ENCODE measurements around the gene PVALB. TPM values are rescaled to one million over a fixed set of nuclear protein-coding genes. Genes with fewer than 3 reads are reported as not detected.

The PVALB gene
- total and polyA plus RNA-seq, 2 donors (not counting 1 experiment from before 2014, with no cell fraction given): not detected

DNA sequence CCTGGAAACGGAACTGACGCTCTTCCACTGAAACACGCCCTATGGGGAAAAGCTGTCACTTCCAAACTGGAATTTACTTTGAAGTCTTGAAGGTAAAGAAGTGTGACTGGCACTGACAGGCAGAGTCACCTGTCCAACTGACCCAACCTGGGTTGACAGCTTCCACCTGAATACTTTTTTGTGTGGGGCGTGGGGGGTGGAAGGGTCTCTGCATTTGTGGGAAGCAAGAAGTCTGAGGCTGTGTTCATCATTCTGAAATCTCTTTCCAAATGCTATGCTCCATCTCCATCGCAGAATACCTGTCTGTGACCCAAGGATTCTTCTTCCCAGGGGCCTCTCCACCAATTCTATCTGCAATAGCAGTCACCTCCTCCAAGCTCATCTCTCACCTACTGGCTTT is 48.7 kb downstream of the PVALB start:
- no peaks in the 10 kb centered on the region for H3K4me1 Mint-ChIP-seq

DNA sequence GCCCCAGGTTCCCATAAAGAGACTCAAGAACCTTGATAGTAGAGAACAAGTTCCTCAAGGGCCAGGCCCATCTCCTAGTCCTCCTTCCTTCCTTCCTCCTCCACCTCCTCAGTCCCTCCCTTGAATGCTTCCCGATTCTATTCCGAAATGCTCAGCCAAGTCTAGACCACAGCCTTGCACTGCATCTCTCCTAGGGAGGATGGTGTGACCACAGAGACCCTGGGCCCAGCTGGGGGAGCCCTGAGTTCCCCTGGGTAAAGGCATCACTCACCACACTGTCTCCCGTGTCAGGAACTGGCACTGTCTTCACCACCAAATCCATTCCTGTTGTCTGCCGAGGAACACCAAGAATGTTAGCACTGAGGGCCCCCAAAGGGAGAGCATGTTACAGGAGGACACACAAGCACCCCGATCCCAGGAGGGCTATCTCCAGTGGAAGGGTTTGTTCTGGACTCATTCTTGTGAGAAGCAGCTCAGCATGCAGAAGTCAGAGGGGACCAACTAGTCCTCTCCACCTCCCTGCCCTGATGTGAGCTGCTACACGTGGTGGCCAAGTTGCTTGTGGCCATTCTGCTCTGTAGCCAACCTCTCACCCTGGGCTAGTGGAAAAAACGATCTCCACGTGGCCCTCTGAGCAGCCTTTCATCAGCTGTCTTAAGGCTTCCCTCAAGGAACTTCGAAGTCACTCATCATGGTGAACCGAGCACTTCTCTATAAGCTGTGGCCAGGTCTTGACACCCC is 49.6 kb downstream of the PVALB start:
- intact Hi-C loops (cut with micrococcal nuclease): no loop called here
- TF ChIP-seq EZH2 (IDR thresholded peaks at IDR 0.05; ENCODE audit: borderline replicate concordance, insufficient read depth, low read depth, low read length, poor library complexity, severe bottlenecking): no peak
- TF ChIP-seq, protein P1, sequence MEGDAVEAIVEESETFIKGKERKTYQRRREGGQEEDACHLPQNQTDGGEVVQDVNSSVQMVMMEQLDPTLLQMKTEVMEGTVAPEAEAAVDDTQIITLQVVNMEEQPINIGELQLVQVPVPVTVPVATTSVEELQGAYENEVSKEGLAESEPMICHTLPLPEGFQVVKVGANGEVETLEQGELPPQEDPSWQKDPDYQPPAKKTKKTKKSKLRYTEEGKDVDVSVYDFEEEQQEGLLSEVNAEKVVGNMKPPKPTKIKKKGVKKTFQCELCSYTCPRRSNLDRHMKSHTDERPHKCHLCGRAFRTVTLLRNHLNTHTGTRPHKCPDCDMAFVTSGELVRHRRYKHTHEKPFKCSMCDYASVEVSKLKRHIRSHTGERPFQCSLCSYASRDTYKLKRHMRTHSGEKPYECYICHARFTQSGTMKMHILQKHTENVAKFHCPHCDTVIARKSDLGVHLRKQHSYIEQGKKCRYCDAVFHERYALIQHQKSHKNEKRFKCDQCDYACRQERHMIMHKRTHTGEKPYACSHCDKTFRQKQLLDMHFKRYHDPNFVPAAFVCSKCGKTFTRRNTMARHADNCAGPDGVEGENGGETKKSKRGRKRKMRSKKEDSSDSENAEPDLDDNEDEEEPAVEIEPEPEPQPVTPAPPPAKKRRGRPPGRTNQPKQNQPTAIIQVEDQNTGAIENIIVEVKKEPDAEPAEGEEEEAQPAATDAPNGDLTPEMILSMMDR (IDR thresholded peaks at IDR 0.05): no peak
- H3K4me1 ChIP-seq (ENCODE audit: control insufficient read depth in 2 of 2, insufficient read depth in 2 of 2, low read length in 2 of 2): no peaks in the 10 kb centered on the region
- peaks cover 0 to 6% (median 0%) of the 10 kb centered on the region in 3 donors for H3K9me3 ChIP-seq (ENCODE audit: control extremely low read depth in 1 of 3, control insufficient read depth in 2 of 3, insufficient read depth in 1 of 3, low read length in 2 of 3)
- no peak overlapping the region for H3K4me2 ChIP-seq (replicated peaks; ENCODE audit: low read depth, low read length, poor library complexity, severe bottlenecking)
- no peak overlapping the region for H3K27ac ChIP-seq (ENCODE audit: low read length in 2 of 2)
- ChIA-PET POLR2A (no interaction called here), CTCF (interaction anchor here (0.6 to 4.6 kb wide), 3 partner anchors 10 to 287 kb away, joined by 3 to 15 read pairs (median 3); no protein-coding TSS in a partner anchor)
- peaks cover 8% of the 10 kb centered on the region for H3K79me2 ChIP-seq (ENCODE audit: control insufficient read depth, insufficient read depth, low read length)
- H3K9me3 Mint-ChIP-seq (ENCODE audit: insufficient read depth): no peaks in the 10 kb centered on the region
- no peak overlapping the region for H3K4me3 Mint-ChIP-seq
- no peak overlapping the region for H2AFZ ChIP-seq (ENCODE audit: insufficient read depth, low read depth, low read length, poor library complexity, severe bottlenecking)
- ATAC-seq (ENCODE audit: low read depth) (no peak), DNase-seq (no peak)
- H3K4me3 ChIP-seq (ENCODE audit: control extremely low read depth in 1 of 5, extremely low read depth in 1 of 5, insufficient read depth in 1 of 5, low read depth in 2 of 5, low read length in 4 of 5): no peak overlapping the region
- peaks cover 0 to 18% of the 10 kb centered on the region in 2 experiments for H3K36me3 ChIP-seq (replicated peaks in 1 of 2; ENCODE audit: control extremely low read depth in 1 of 2, control insufficient read depth in 1 of 2, extremely low read depth in 1 of 2, insufficient read depth in 2 of 2, low read length in 1 of 2)
- no peak overlapping the region for H3K27ac Mint-ChIP-seq
- H3K4me1 Mint-ChIP-seq: no peaks in the 10 kb centered on the region
- 88% methylated on average over 10 of the region's 10 CpGs for WGBS (ENCODE audit: insufficient coverage)
- H3K27me3 Mint-ChIP-seq: no peaks in the 10 kb centered on the region
- H4K20me1 ChIP-seq (ENCODE audit: control insufficient read depth, insufficient read depth, low read length, poor library complexity, severe bottlenecking): no peaks in the 10 kb centered on the region
- no peaks in the 10 kb centered on the region for H3K27me3 ChIP-seq (replicated peaks in 1 of 4; ENCODE audit: control extremely low read depth in 1 of 4, control insufficient read depth in 3 of 4, insufficient read depth in 4 of 4, low read length in 3 of 4)
- H3K9ac ChIP-seq (ENCODE audit: low read length): no peak overlapping the region

More for the DNA sequence above, 48.7 kb downstream of the PVALB start:
- no peak overlapping the region for H3K27ac ChIP-seq (ENCODE audit: low read length in 2 of 2)
- H3K79me2 ChIP-seq (ENCODE audit: control insufficient read depth, insufficient read depth, low read length): peaks cover 10% of the 10 kb centered on the region
- H3K4me3 Mint-ChIP-seq: no peak overlapping the region
- no peaks in the 10 kb centered on the region for H3K9me3 Mint-ChIP-seq (ENCODE audit: insufficient read depth)
- H3K9ac ChIP-seq (ENCODE audit: low read length): no peak overlapping the region
- ATAC-seq (ENCODE audit: low read depth): no peak
- H3K4me2 ChIP-seq (replicated peaks; ENCODE audit: low read depth, low read length, poor library complexity, severe bottlenecking): no peak overlapping the region
- no peaks in the 10 kb centered on the region for H4K20me1 ChIP-seq (ENCODE audit: control insufficient read depth, insufficient read depth, low read length, poor library complexity, severe bottlenecking)
- H3K27me3 ChIP-seq (replicated peaks in 1 of 4; ENCODE audit: control extremely low read depth in 1 of 4, control insufficient read depth in 3 of 4, insufficient read depth in 4 of 4, low read length in 3 of 4): no peaks in the 10 kb centered on the region
- intact Hi-C loops (cut with micrococcal nuclease): no loop called here
- CTCF ChIA-PET: interaction anchor here (0.6 to 4.6 kb wide), 2 partner anchors 10 to 42 kb away, joined by 3 to 15 read pairs; no protein-coding TSS in a partner anchor
- peaks cover 0 to under 1% (median 0%) of the 10 kb centered on the region in 3 donors for H3K9me3 ChIP-seq (ENCODE audit: control extremely low read depth in 1 of 3, control insufficient read depth in 2 of 3, insufficient read depth in 1 of 3, low read length in 2 of 3)
- no peak overlapping the region for H2AFZ ChIP-seq (ENCODE audit: insufficient read depth, low read depth, low read length, poor library complexity, severe bottlenecking)
- no peak overlapping the region for H3K4me3 ChIP-seq (ENCODE audit: control extremely low read depth in 1 of 5, extremely low read depth in 1 of 5, insufficient read depth in 1 of 5, low read depth in 2 of 5, low read length in 4 of 5)
- DNase-seq: no peak
- no peaks in the 10 kb centered on the region for H3K4me1 ChIP-seq (ENCODE audit: control insufficient read depth in 2 of 2, insufficient read depth in 2 of 2, low read length in 2 of 2)
- H3K27me3 Mint-ChIP-seq: no peaks in the 10 kb centered on the region
- H3K27ac Mint-ChIP-seq: no peak overlapping the region
- TF ChIP-seq EZH2 (IDR thresholded peaks at IDR 0.05; ENCODE audit: borderline replicate concordance, insufficient read depth, low read depth, low read length, poor library complexity, severe bottlenecking): no peak
- TF ChIP-seq, protein P1 (IDR thresholded peaks at IDR 0.05): no peak
- POLR2A ChIA-PET: no interaction called here
- H3K36me3 ChIP-seq (replicated peaks in 1 of 2; ENCODE audit: control extremely low read depth in 1 of 2, control insufficient read depth in 1 of 2, extremely low read depth in 1 of 2, insufficient read depth in 2 of 2, low read length in 1 of 2): peaks cover 0 to 14% of the 10 kb centered on the region in 2 experiments
- 100% methylated on average over 1 of the region's 5 CpGs for WGBS (ENCODE audit: insufficient coverage)
